GM13977 (cell line): ENCODE data around the gene SLC5A5.

Source experiments
- DNase-seq: peaks from one replicate; pipeline ENCODE4 v3.0.0; 2012; ENCODE audit warnings: low spot score
- in situ Hi-C: fragments of 300-500 bp; cut with MboI; formaldehyde crosslinking; loops from one replicate; pipeline ENCODE4 v1.12.0; 2022; ENCODE audit warnings: low sequenced_read_pairs, low pct_unique_long_range_greater_than_20kb, mixed read lengths, inconsistent platforms; ENCODE audit not compliant: unreplicated experiment
- TF ChIP-seq, protein P1 (sequence below): IDR thresholded peaks from 2 replicates; pipeline ENCODE4 v1.5.1; 2012; ENCODE audit warnings: mild to moderate bottlenecking, control low read depth; ENCODE audit not compliant: insufficient read depth; ENCODE audit errors: extremely low read depth, missing control alignments

SLC5A5 gene

GRCh38 chr19:17841371-17841809 lies 30.4 kb upstream of the SLC5A5 start:
- in situ Hi-C loops: no loop called here
- TF ChIP-seq, protein P1, sequence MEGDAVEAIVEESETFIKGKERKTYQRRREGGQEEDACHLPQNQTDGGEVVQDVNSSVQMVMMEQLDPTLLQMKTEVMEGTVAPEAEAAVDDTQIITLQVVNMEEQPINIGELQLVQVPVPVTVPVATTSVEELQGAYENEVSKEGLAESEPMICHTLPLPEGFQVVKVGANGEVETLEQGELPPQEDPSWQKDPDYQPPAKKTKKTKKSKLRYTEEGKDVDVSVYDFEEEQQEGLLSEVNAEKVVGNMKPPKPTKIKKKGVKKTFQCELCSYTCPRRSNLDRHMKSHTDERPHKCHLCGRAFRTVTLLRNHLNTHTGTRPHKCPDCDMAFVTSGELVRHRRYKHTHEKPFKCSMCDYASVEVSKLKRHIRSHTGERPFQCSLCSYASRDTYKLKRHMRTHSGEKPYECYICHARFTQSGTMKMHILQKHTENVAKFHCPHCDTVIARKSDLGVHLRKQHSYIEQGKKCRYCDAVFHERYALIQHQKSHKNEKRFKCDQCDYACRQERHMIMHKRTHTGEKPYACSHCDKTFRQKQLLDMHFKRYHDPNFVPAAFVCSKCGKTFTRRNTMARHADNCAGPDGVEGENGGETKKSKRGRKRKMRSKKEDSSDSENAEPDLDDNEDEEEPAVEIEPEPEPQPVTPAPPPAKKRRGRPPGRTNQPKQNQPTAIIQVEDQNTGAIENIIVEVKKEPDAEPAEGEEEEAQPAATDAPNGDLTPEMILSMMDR: no peak
- DNase-seq: no peak

- TF ChIP-seq, protein P1: no peak
- peak; percentile 70 for DNase-seq
- in situ Hi-C loops: no loop called here
These were observed 29.7 kb upstream of the SLC5A5 start for GRCh38 chr19:17841810-17842662.

DNA sequence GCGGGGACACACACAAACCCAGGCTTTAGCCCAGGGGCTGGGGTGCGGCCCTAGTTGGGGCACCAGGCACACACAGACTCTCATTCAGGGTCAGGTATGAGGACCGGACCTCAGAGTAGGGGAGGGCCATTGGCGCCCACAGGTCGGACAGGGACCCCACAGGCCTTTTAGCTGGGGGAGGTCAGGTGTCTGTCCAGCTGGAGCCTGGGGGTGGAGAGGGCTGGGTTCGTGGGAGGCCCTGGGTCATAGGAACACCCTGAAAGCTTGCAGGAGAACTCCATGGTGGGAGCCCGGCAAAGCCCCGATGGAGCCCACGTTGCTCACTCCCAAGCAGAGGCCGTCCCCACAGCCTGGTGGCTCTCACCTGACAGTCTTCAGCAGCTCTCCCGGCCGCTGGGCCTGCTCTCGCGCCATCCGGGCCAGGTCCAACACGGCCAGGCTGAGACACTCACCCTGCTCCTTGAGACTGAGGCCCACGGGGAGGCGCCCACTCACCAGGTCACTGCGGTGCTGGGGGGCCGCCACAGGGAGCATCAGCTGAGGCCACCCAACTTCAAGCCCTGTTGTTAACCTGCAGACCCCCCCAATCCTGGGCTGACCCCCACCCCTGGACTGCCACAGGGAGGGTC lies 29.0 kb upstream of the SLC5A5 start:
- TF ChIP-seq, protein P1: no peak
- in situ Hi-C loops: no loop called here
- DNase-seq: peak; percentile 34

DNA sequence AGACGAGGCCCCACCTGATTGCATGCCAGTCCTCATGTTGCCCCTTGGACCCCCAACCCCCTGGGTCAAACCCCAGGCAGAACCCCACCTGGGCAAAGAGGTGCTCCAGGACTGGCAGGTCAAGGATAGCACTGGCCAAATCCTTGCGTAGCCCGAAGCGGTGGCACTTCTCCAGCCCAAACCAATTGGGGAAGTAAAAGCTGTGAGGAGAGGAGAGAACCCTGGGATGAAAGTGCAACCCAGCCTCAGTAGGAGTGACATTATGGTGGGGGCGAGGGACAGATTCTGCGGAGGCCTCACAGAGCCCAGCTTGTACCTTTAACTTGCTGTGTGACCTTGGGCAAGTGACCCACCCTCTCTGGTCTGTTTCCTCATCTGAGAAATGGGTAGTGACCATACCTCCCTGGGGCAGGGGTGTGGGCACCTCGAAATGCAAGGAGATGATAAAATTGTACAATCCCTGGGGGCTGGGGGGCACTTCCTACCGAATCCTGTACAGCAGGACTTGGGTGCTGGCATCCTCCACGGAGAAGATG lies 28.4 kb upstream of the SLC5A5 start:
- in situ Hi-C loops: no loop called here
- TF ChIP-seq, protein P1: no peak
- no peak for DNase-seq

DNA sequence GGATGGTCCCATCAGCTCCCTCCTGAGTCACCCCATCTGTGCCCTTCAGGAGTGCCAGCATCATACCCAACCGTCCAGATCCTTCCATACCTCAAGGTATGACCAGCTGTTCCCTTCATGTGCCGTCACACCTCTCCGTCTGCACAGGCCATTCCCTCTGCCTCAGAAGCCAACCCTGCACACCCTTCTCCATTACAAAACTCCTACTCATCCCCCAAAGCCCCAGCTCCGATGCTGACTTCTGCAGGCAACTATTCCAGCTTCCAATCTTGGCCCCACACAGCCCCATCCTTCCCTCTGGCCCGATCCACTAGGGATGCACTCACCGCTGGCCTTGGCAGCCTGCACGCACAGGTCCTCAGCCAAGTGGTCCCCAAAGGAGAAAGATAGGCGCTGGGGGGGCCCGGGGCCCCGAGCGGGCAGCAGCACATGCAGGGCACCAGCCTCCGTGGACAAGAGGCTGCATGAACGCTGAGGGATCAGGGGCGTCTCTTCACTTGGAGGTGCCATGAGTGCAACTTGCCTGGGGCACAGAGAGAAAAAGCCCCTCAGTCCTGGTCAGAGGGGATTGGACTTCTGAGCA lies 27.7 kb upstream of the SLC5A5 start:
- TF ChIP-seq, protein P1: no peak
- no peak for DNase-seq
- in situ Hi-C loops: no loop called here

DNA sequence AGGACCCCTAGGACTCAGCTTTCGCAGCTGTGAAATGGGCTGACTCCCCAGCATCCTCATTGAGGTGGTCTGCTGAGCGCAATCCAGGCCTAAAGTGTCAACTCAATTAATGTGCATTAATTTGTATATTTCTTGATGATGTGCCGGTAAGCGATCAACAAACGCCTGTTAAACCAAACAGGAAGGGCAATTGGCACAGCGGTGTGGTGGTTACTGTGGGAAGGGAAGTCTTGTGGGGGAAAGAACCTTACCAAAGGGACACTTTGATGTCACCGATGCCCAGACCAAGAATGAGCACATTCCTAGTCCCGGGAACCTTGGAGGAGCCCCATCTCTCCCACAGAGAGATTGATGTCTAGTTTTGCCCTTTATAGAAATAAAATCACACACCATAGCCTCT lies 25.6 kb upstream of the SLC5A5 start:
- no peak for DNase-seq
- TF ChIP-seq, protein P1: no peak
- in situ Hi-C loops: no loop called here
